Stimulated activated CD4-positive, alpha-beta T cell treated with anti-CD3 and anti-CD28 coated beads, Interleukin-12 subunit alpha, Interleukin-12 subunit beta, amount 100 ng/mL, for 48 hours (primary cell): Measurements from ENCODE around the gene HS3ST5.

Experiments
- DNase-seq, 3 donors: peaks; one replicate each; pipeline ENCODE4 v3.0.0-alpha.2; 2020; ENCODE audit warnings: low read depth in 2 of 3, low spot score in 1 of 3

The HS3ST5 gene

GRCh38 chr6:114200891-114201290, 141.9 kb downstream of the HS3ST5 start:
- no peak for DNase-seq

DNA sequence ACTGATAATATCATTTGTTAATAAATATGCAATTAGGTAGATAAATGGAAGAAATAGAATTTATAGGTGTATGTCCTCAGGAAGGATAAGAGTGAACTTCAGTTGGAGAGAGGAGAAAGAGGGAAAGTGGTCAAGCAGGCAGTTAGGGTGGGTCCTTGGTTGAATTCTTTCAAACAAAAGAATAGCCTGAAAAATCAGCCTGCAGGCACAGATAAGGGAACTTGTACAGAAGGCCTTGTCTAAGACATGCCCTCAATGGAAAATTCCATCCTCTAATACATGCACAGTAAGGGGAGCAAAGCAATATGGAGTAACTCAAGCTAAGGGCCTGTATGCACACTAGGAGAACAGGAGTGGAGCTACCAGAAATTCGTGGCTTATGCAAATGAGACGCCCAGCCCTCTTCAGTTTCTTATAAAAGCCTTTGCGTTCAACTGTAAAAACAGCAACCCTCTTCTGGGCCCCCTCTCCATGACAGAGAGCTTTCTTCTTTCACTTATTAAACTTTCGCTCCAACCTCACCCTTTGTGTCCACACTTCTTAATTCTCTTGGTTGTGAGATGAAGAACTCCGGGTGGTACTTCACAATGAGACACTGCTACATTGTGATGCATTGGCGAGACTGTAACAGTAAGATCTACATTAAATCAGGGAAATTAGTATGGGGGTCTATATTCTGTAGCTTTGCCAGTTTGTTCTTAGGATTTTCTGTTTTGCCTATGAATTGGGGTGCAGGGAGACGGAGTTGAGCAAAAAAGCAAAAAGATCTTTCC, 147.0 kb downstream of the HS3ST5 start:
- no peak for DNase-seq

- DNase-seq, result no peak
Observed at GRCh38 chr6:114195027-114195365, 147.8 kb downstream of the HS3ST5 start.

DNA sequence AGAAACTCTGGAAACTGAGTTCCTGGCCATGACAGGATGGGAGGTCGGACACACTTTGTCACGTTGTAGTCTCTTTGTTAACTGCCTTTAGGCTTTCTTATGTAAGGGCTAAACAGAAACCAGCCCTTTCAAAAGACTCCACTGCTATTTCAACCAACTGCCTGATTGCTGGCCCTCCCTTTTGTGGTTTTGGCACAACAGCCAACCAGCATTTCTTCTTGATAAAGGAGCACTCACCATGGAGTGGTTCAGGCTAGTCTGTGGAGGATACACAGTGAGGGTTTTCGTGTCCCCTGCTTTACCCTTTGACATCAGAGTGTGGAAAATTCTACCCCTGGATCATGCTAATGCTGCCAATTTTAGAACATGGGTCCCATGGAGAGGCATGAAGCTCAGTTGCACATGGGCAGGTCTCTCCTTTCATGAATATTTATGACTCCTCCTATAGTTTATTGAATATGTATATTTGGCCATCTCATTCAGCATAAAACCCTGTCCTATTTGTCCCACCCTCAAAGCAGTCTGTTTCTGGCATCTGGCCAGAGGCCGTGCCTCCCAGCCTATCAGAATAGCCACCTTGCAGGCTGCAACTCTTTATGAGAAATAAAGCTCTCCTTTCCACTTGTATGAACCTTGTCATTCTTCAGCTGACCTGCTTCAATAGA, 148.3 kb downstream of the HS3ST5 start:
- no peak for DNase-seq

GRCh38 chr6:114187563-114187962, 155.3 kb downstream of the HS3ST5 start:
- DNase-seq, result no peak

DNA sequence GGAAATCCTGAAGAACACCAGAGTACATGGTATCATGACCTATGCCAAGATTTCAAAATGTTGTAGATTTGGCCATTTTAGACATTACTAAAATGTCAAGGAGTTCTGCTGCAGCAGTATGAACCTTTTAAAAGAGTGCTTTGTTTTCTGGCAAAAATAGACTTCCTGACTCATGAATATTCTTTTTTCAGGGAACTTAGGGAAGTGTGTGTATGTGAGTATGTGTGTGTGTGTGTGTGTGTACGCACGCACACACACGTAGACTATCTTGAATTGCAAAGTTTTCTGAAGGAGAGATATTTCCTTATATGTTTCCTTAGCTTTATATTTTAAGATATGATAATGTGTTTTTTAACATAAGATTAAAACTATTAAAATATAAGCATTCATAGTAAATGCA, 161.2 kb downstream of the HS3ST5 start:
- DNase-seq, result no peak

GRCh38 chr6:114179411-114179810, 163.4 kb downstream of the HS3ST5 start:
- DNase-seq, result no peak

DNA sequence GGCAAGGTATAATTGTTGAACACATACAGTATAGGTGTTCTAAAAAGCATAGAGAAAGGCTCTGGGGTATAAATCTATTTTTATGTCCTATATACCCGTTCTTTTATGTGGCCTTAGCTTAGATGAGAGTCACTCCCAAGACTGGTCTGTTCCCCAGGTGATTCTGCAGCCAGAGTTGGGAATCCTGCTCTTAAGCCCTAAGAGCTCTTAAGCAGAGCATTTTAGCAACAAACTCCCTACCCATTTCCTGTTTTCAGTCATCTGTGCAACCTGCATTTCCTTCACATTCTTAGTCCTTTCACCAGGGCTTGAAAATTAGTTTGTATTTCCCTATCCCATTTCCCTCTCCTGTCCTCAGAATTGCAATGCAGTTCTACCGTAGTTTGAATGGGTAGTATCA, 166.1 kb downstream of the HS3ST5 start:
- DNase-seq, result no peak

DNA sequence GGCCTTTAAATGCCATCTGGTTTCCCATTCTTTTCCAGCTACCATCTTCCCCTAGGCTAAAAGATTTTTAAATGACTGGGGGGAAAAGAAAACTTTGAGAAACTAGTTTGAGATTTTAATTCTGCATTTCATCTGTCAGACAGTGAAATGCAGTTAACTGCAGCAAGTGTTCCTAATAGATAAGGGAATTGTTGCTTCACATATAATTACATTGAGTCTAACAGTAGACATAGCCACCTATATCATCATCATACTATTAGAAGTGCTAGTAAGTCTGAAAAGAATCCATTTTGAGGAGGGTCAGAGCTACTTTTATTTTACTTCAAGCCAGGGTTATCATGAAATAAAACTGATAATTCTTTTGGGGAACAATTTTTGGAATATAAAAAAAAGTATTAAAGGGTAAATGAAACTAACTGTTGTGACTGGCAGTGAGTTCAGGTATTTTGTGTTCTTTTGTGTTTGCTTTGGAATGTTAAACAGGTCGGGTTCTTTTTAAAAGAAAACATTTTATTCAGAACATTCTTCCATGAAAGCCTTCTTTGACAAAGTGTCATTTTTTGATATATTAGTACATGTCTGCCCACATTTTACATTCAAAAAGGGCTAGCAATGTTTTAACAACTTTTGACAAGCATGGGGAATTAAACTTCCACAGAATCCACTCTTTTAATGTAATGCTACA, 170.1 kb downstream of the HS3ST5 start:
- DNase-seq, result no peak

DNA sequence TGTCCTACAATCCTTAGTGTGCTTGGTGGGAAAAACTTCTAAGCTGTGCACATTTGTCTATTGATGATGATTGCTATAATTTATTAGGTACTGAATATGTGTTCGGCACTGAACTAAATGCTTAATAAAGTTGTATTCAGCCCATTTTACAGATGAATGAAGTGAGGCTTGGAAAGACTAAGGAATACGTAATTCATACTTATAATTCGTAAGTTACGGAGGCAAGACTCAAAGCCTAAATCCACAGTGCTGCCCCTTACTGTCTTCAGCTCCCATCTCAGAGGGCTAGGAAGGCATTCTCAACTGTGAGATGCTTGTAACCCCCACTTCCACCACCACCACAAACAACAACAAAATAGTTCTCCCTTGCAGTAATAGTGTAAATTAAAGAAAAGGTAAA, 171.3 kb downstream of the HS3ST5 start:
- DNase-seq, result no peak

DNA sequence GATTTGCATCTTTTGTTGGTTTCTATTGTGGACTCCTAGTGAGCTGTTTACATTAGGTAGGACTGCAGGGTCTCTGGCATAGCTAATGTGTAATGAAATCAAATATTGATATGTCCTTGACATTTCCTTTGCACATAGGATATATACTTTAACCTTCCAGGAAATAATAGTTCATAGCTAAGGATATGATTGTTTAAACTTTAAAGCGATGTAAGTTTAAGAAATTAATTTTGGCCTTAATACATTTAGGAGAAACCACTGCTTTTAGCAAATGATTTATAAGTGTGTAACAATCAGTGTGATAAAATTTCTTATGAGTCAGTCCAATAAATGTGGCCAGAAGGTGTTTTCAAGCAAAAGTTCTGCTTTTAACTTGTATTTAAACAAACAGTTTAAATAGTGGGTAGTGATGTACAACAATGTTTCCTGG, 171.8 kb downstream of the HS3ST5 start:
- DNase-seq, result no peak

- no peak for DNase-seq
Observed at GRCh38 chr6:114170372-114170771, 172.5 kb downstream of the HS3ST5 start.

- no peak for DNase-seq
Observed at GRCh38 chr6:114169763-114170162, 173.1 kb downstream of the HS3ST5 start.

- no peak for DNase-seq
Observed at GRCh38 chr6:114167583-114168576, 174.9 kb downstream of the HS3ST5 start.

- DNase-seq, result no peak
Observed at GRCh38 chr6:114164207-114164606, 178.6 kb downstream of the HS3ST5 start.

DNA sequence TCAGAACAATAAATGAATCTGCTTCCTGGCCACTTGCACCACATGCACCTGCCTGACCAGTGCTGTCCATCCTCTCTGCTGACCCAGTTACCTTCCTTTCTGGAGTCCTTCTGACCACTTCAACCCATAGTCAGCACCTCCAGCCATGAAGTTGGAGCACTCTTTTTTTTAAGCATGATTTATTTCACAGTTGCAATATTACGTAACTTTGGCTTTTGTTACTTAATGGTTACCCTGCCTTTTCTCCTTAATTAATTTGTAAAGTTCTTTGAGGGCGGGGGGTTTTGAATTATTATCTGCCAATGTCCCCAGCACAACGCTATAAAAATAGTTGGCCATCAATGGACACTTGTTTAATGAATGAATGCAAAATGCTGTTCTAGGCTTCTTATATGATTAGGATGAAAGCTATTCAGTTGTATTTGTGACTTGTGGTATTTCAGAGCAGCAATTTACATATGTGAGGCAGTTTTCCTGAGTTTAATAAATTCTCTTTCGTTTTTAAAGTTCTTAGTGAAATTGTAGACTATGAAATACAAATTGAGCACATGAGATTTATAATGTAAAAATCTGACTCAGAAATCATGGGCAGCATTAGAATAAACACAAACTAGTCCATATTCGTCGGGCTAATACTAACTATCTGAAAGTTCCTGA, 180.0 kb downstream of the HS3ST5 start:
- no peak for DNase-seq

GRCh38 chr6:114160881-114161280, 181.9 kb downstream of the HS3ST5 start:
- no peak for DNase-seq

DNA sequence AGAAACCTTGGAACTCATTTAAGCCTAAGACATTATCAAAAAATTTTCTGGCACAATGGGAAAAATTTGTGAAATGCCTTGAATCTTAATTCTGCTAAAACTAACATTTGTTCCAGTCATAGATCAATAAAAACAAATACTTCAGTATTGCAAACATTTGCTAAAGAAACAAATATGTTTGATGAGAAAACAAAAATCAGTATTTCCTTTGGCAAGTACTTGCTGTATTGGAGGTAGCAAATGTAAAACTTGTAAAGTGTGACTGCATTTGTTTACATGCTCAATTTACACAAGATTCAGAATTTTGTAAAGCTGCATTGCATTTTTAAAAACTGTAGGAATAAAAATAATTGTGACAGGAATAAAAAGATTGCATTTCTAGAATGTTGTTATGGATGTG, 183.1 kb downstream of the HS3ST5 start:
- no peak for DNase-seq

- no peak for DNase-seq
Observed at GRCh38 chr6:114158838-114159694, 183.8 kb downstream of the HS3ST5 start.

GRCh38 chr6:114158411-114158810, 184.4 kb downstream of the HS3ST5 start:
- no peak for DNase-seq
